Measurements from ENCODE around the gene ATP6V0A4. TPM values are rescaled to one million over a fixed set of nuclear protein-coding genes. Genes with fewer than 3 reads are reported as not detected.

The ATP6V0A4 gene
- total and polyA plus RNA-seq, 2 donors (not counting 1 experiment from before 2014, with no cell fraction given): not detected

DNA sequence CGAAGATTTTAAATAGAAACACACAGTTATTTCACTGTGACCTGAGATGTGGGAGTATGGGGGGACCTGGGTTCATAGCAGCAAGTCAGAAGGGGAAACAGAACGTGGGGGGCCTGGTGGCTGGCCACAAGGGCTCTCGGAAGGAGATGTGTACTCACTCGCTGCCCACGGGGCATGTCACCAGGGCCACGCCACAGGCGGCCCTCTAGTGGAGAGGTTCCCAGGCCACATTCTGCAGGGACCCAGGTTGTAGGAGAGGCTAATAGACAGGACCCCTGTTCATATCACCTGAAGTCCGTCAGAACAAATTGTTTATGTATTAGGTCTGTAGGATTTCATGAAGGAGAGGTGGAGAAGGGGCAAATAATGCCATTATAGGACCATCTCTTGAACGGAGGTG is 71.7 kb downstream of the ATP6V0A4 start:
- no peaks in the 10 kb centered on the region for H3K27me3 Mint-ChIP-seq
- TF ChIP-seq CTCF (IDR thresholded peaks at IDR 0.05) (no peak), EZH2 (IDR thresholded peaks at IDR 0.05; ENCODE audit: borderline replicate concordance, insufficient read depth, low read depth, low read length, poor library complexity, severe bottlenecking) (no peak)
- 70% methylated on average over 8 of the region's 9 CpGs for WGBS (ENCODE audit: insufficient coverage)
- DNase-seq: no peak
- no peaks in the 10 kb centered on the region for H3K79me2 ChIP-seq (ENCODE audit: control insufficient read depth, insufficient read depth, low read length)
- POLR2A ChIA-PET: no interaction called here
- no peak overlapping the region for H3K27ac ChIP-seq (ENCODE audit: low read length in 2 of 2)
- H4K20me1 ChIP-seq (ENCODE audit: control insufficient read depth, insufficient read depth, low read length, poor library complexity, severe bottlenecking): no peaks in the 10 kb centered on the region
- H2AFZ ChIP-seq (ENCODE audit: insufficient read depth, low read depth, low read length, poor library complexity, severe bottlenecking): no peak overlapping the region
- no peaks in the 10 kb centered on the region for H3K4me1 Mint-ChIP-seq
- H3K4me3 ChIP-seq (ENCODE audit: control extremely low read depth in 1 of 5, extremely low read depth in 1 of 5, insufficient read depth in 1 of 5, low read depth in 2 of 5, low read length in 4 of 5): no peak overlapping the region
- peaks cover 0 to 3% (median 0%) of the 10 kb centered on the region in 3 donors for H3K9me3 ChIP-seq (ENCODE audit: control extremely low read depth in 1 of 3, control insufficient read depth in 2 of 3, insufficient read depth in 1 of 3, low read length in 2 of 3)
- no peaks in the 10 kb centered on the region for H3K27me3 ChIP-seq (replicated peaks in 1 of 4; ENCODE audit: control extremely low read depth in 1 of 4, control insufficient read depth in 3 of 4, insufficient read depth in 4 of 4, low read length in 3 of 4)
- intact Hi-C loops (cut with micrococcal nuclease): no loop called here
- H3K9me3 Mint-ChIP-seq (ENCODE audit: insufficient read depth): no peaks in the 10 kb centered on the region
- H3K27ac Mint-ChIP-seq: no peak overlapping the region
- CTCF ChIA-PET: no interaction called here
- no peak overlapping the region for H3K4me3 Mint-ChIP-seq
- ATAC-seq (ENCODE audit: low read depth): no peak
- no peaks in the 10 kb centered on the region for H3K36me3 ChIP-seq (replicated peaks in 1 of 2; ENCODE audit: control extremely low read depth in 1 of 2, control insufficient read depth in 1 of 2, extremely low read depth in 1 of 2, insufficient read depth in 2 of 2, low read length in 1 of 2)
- no peaks in the 10 kb centered on the region for H3K4me1 ChIP-seq (ENCODE audit: control insufficient read depth in 2 of 2, insufficient read depth in 2 of 2, low read length in 2 of 2)
- H3K9ac ChIP-seq (ENCODE audit: low read length): no peak overlapping the region
- no peak overlapping the region for H3K4me2 ChIP-seq (replicated peaks; ENCODE audit: low read depth, low read length, poor library complexity, severe bottlenecking)

DNA sequence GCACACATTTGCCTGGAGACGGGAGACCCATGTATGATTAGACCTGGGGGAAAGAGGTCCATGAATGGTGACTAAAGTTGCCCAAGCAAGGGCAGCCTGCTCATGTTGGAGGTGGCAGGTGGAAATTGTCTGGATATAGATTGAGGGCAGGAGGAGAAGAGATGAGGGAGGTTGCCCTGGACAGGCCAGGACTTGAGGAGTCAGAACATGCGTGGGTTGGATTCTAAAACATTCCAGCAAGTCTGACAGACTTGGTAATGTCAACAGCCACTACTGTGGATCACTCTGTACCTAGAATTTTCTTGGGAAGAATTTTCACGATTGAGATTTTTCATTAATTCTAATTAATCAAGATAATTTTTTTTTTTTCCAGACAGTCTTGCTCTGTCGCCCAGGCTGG is 77.7 kb downstream of the ATP6V0A4 start:
- Histone ChIP-seq H3K36me3 (replicated peaks in 1 of 2; ENCODE audit: control extremely low read depth in 1 of 2, control insufficient read depth in 1 of 2, extremely low read depth in 1 of 2, insufficient read depth in 2 of 2, low read length in 1 of 2) (no peaks in the 10 kb centered on the region), H3K9ac (ENCODE audit: low read length) (no peak overlapping the region), H2AFZ (ENCODE audit: insufficient read depth, low read depth, low read length, poor library complexity, severe bottlenecking) (no peak overlapping the region), H3K4me3 (ENCODE audit: control extremely low read depth in 1 of 5, extremely low read depth in 1 of 5, insufficient read depth in 1 of 5, low read depth in 2 of 5, low read length in 4 of 5) (no peak overlapping the region), H3K4me2 (replicated peaks; ENCODE audit: low read depth, low read length, poor library complexity, severe bottlenecking) (no peak overlapping the region), H3K27me3 (replicated peaks in 1 of 4; ENCODE audit: control extremely low read depth in 1 of 4, control insufficient read depth in 3 of 4, insufficient read depth in 4 of 4, low read length in 3 of 4) (no peaks in the 10 kb centered on the region), H4K20me1 (ENCODE audit: control insufficient read depth, insufficient read depth, low read length, poor library complexity, severe bottlenecking) (no peaks in the 10 kb centered on the region), H3K27ac (ENCODE audit: low read length in 2 of 2) (no peak overlapping the region), H3K9me3 (ENCODE audit: control extremely low read depth in 1 of 3, control insufficient read depth in 2 of 3, insufficient read depth in 1 of 3, low read length in 2 of 3) (no peaks in the 10 kb centered on the region), H3K79me2 (ENCODE audit: control insufficient read depth, insufficient read depth, low read length) (no peaks in the 10 kb centered on the region), H3K4me1 (ENCODE audit: control insufficient read depth in 2 of 2, insufficient read depth in 2 of 2, low read length in 2 of 2) (peaks cover 0 to 3% of the 10 kb centered on the region in 2 donors)
- WGBS (ENCODE audit: insufficient coverage): 90% methylated on average over 2 of the region's 4 CpGs
- H3K27me3 Mint-ChIP-seq: peaks cover 12% of the 10 kb centered on the region
- TF ChIP-seq EZH2 (IDR thresholded peaks at IDR 0.05; ENCODE audit: borderline replicate concordance, insufficient read depth, low read depth, low read length, poor library complexity, severe bottlenecking) (no peak), CTCF (IDR thresholded peaks at IDR 0.05) (no peak)
- no peak overlapping the region for H3K27ac Mint-ChIP-seq
- no peak overlapping the region for H3K4me3 Mint-ChIP-seq
- ATAC-seq (ENCODE audit: low read depth) (no peak), DNase-seq (no peak)
- POLR2A ChIA-PET: no interaction called here
- no peaks in the 10 kb centered on the region for H3K9me3 Mint-ChIP-seq (ENCODE audit: insufficient read depth)
- intact Hi-C loops (cut with micrococcal nuclease): no loop called here
- H3K4me1 Mint-ChIP-seq: peaks cover 8% of the 10 kb centered on the region
- CTCF ChIA-PET: no interaction called here

Measured in B cell (primary cell).